BE2C (cell line): ENCODE results near the gene CNKSR3.

Source experiments
- DNase-seq: peaks from one replicate; pipeline ENCODE4 v3.0.0-alpha.2; 2020
- H3K27me3 ChIP-seq: fragments of 250-450 bp; sonication (Bioruptor Pico); 2 replicates; pipeline ENCODE4 v1.5.1; 2020; ENCODE audit warnings: mild to moderate bottlenecking
- H3K36me3 ChIP-seq: fragments of 250-450 bp; sonication (Bioruptor Pico); 2 replicates; pipeline ENCODE4 v1.5.1; 2020; ENCODE audit warnings: mild to moderate bottlenecking
- H3K4me1 ChIP-seq: fragments of 250-450 bp; sonication (Bioruptor Pico); 2 replicates; pipeline ENCODE4 v1.5.1; 2020
- H3K4me3 ChIP-seq: 2 replicates; pipeline ENCODE4 v1.5.1; 2011; ENCODE audit warnings: low read depth, low read length
- H3K9me3 ChIP-seq: fragments of 250-450 bp; sonication (Bioruptor Pico); 2 replicates; pipeline ENCODE4 v1.5.1; 2020
- CTCF ChIP-seq: IDR thresholded peaks from 2 replicates; pipeline ENCODE4 v1.5.1; 2012; ENCODE audit warnings: mild to moderate bottlenecking, low read depth, low read length

Gene CNKSR3

GRCh38 chr6:154379585-154379984 lies 130.9 kb downstream of the CNKSR3 start:
- no peaks in the 10 kb centered on the region for H3K27me3 ChIP-seq
- no peak for DNase-seq
- no peak overlapping the region for H3K4me3 ChIP-seq
- H3K36me3 ChIP-seq: no peaks in the 10 kb centered on the region
- no peak for TF ChIP-seq CTCF
- H3K4me1 ChIP-seq: no peaks in the 10 kb centered on the region
- no peaks in the 10 kb centered on the region for H3K9me3 ChIP-seq

- TF ChIP-seq CTCF: no peak
- H3K4me3 ChIP-seq: no peak overlapping the region
- DNase-seq: no peak
- no peaks in the 10 kb centered on the region for H3K27me3 ChIP-seq
- H3K9me3 ChIP-seq: no peaks in the 10 kb centered on the region
- H3K36me3 ChIP-seq: no peaks in the 10 kb centered on the region
- H3K4me1 ChIP-seq: no peaks in the 10 kb centered on the region
Observed at GRCh38 chr6:154378518-154378917, 132.0 kb downstream of the CNKSR3 start.

GRCh38 chr6:154377726-154378125 lies 132.8 kb downstream of the CNKSR3 start:
- H3K4me3 ChIP-seq: no peak overlapping the region
- DNase-seq: no peak
- no peaks in the 10 kb centered on the region for H3K9me3 ChIP-seq
- H3K27me3 ChIP-seq: no peaks in the 10 kb centered on the region
- TF ChIP-seq CTCF: no peak
- no peaks in the 10 kb centered on the region for H3K4me1 ChIP-seq
- H3K36me3 ChIP-seq: no peaks in the 10 kb centered on the region

- Histone ChIP-seq H3K36me3 (no peaks in the 10 kb centered on the region), H3K27me3 (no peaks in the 10 kb centered on the region), H3K9me3 (no peaks in the 10 kb centered on the region), H3K4me3 (no peak overlapping the region), H3K4me1 (no peaks in the 10 kb centered on the region)
- DNase-seq: no peak
- no peak for TF ChIP-seq CTCF
Observed at GRCh38 chr6:154373971-154374370, 136.5 kb downstream of the CNKSR3 start.

GRCh38 chr6:154371281-154371680 lies 139.2 kb downstream of the CNKSR3 start:
- no peak overlapping the region for H3K4me3 ChIP-seq
- no peaks in the 10 kb centered on the region for H3K27me3 ChIP-seq
- TF ChIP-seq CTCF: no peak
- H3K36me3 ChIP-seq: no peaks in the 10 kb centered on the region
- no peaks in the 10 kb centered on the region for H3K4me1 ChIP-seq
- no peak for DNase-seq
- H3K9me3 ChIP-seq: no peaks in the 10 kb centered on the region

- TF ChIP-seq CTCF: peak; percentile 67
- peak; percentile 30 for DNase-seq
- Histone ChIP-seq H3K9me3 (no peaks in the 10 kb centered on the region), H3K36me3 (no peaks in the 10 kb centered on the region), H3K27me3 (no peaks in the 10 kb centered on the region), H3K4me3 (no peak overlapping the region), H3K4me1 (no peaks in the 10 kb centered on the region)
Observed at GRCh38 chr6:154370545-154370944, 139.9 kb downstream of the CNKSR3 start.
